Epithelial cell of esophagus (primary cell): Measurements from ENCODE around the gene SYT14.
A peak's percentile ranks its signal among the peaks of the same experiment; 100 is the strongest.
"Not testable (repeated sequence)": the region's sequence is repeated elsewhere in the genome, so short reads cannot be mapped to it uniquely, and the experiment has no call there.

Experiments used
- DNase-seq: peaks from one replicate; pipeline ENCODE4 v3.0.0; 2010; ENCODE audit warnings: low read depth
- H3K4me3 ChIP-seq: 2 replicates; pipeline ENCODE4 v1.5.1; 2011; ENCODE audit warnings: mild to moderate bottlenecking, low read length, control low read depth
- TF ChIP-seq, protein P1 (sequence below): IDR thresholded peaks from 2 replicates; pipeline ENCODE4 v1.5.1; 2011; ENCODE audit warnings: low read depth, mild to moderate bottlenecking, low read length, control low read depth, inconsistent platforms; ENCODE audit not compliant: insufficient read depth; ENCODE audit errors: missing control alignments

SYT14 gene

DNA sequence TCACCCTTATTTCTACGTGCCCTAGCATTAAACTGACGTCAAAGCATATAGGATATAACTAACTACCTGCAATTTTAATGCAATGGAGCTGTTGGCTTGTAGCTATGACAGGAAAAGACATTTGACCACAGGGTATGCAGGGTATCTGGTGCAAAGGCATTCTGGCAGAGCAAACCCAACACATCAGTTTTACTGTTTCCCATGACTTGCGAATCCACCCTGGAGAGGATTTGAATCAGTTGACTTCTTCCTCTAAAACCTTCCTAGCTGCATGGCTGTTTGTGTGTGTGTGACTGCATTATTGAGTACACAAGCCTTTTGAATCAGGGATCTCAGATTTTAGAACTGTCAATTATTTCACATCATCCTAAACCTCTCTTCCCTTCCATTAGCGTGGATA lies 41.7 kb upstream of the SYT14 start:
- H3K4me3 ChIP-seq = no peak overlapping the region
- TF ChIP-seq, protein P1, sequence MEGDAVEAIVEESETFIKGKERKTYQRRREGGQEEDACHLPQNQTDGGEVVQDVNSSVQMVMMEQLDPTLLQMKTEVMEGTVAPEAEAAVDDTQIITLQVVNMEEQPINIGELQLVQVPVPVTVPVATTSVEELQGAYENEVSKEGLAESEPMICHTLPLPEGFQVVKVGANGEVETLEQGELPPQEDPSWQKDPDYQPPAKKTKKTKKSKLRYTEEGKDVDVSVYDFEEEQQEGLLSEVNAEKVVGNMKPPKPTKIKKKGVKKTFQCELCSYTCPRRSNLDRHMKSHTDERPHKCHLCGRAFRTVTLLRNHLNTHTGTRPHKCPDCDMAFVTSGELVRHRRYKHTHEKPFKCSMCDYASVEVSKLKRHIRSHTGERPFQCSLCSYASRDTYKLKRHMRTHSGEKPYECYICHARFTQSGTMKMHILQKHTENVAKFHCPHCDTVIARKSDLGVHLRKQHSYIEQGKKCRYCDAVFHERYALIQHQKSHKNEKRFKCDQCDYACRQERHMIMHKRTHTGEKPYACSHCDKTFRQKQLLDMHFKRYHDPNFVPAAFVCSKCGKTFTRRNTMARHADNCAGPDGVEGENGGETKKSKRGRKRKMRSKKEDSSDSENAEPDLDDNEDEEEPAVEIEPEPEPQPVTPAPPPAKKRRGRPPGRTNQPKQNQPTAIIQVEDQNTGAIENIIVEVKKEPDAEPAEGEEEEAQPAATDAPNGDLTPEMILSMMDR = no peak
- no peak for DNase-seq

GRCh38 chr1:209898271-209898670 lies 39.7 kb upstream of the SYT14 start:
- DNase-seq, H3K4me3 ChIP-seq: not testable (repeated sequence)

DNA sequence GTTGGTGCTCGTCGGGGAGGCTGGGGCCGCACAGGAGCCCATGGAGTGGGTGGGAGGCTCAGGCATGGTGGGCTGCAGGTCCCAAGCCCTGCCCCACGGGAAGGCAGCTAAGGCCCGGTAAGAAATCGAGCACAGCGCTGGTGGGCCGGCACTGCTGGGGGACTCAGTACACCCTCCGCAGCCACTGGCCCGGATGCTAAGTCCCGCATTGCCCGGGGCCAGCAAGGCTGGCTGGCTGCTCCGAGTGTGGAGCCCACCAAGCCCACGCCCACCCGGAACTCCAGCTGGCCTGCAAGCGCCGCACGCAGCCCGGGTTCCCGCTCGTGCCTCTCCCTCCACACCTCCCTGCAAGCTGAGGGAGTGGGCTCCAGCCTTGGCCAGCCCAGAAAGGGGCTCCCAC lies 39.2 kb upstream of the SYT14 start:
- H3K4me3 ChIP-seq = not testable (repeated sequence)

GRCh38 chr1:209899948-209900347 lies 38.1 kb upstream of the SYT14 start:
- TF ChIP-seq, protein P1 = no peak
- H3K4me3 ChIP-seq = no peak overlapping the region
- no peak for DNase-seq

More for the DNA sequence above, 39.2 kb upstream of the SYT14 start:
- DNase-seq = not testable (repeated sequence)

DNA sequence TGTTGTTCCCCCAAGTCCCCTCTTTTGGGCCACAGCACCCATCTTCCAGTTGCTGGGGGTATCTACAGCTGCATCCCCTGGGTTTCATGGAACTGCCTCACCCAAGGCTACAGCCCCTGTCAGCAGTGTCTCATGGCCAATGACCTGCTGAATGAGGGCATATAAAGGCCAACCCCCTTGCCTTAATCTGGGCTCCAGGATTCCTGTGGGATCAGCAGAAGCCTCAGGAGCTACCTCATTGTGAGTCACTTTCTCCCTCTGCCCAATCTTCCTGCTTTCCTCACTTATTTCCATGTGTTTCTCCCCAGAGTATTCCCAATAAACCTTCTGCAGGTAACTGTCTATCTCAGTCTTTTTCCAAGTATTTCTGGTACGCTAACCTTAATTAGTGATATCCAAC lies 37.3 kb upstream of the SYT14 start:
- H3K4me3 ChIP-seq = no peak overlapping the region
- peak; percentile 78 for DNase-seq

DNA sequence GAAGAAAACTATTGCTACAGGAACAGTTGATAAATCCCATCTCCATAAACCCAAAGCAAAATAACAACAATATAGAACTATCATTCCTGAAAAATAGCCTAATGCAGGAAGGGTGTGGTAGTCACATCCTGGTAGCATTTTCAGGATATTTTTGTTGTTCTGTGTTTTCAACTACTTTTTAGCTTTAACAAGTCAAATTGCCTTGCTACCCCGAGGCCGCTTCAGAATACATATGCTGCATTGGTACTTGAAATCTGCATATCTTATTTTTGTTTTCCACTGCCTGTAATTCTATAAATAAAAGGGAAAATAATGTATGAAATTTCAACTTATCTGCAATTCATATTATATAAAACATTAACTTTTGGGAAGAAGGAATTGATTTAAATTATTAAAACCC lies 36.8 kb upstream of the SYT14 start:
- TF ChIP-seq, protein P1 = no peak
- no peak for DNase-seq
- no peak overlapping the region for H3K4me3 ChIP-seq

More for the DNA sequence above, 37.3 kb upstream of the SYT14 start:
- TF ChIP-seq, protein P1 = no peak

- not testable (repeated sequence) for H3K4me3 ChIP-seq, DNase-seq
Measured at GRCh38 chr1:209904774-209905173, 33.2 kb upstream of the SYT14 start.

GRCh38 chr1:209911746-209912145 lies 26.3 kb upstream of the SYT14 start:
- TF ChIP-seq, protein P1 = no peak
- H3K4me3 ChIP-seq = no peak overlapping the region
- DNase-seq = peak; percentile 42

DNA sequence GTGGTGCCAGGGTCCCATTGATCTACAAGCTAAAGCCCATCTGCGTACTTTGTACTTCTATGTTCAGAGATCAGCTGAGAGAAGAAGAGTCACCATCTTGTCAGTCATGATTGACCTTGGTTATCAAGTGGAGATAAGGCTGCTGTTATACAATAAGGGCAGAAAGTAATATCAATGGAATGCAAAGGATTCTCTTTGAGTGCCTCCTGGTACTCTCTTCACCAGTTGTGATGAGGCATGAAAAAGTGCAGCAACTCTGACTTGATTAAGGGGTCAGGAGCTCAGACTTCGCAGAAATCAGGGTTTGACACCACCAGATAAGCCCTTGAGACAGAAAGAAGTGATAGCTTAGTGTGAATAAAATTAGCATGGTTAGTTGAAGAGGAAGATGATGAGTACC lies 25.7 kb upstream of the SYT14 start:
- no peak overlapping the region for H3K4me3 ChIP-seq
- no peak for DNase-seq
- TF ChIP-seq, protein P1 = no peak

GRCh38 chr1:209919637-209920036 lies 18.4 kb upstream of the SYT14 start:
- not testable (repeated sequence) for DNase-seq, H3K4me3 ChIP-seq
